Measurements from ENCODE around the gene C6orf58. TPM values are rescaled to one million over a fixed set of nuclear protein-coding genes. Genes with fewer than 3 reads are reported as not detected.
A peak's percentile ranks its signal among the peaks of the same experiment; 100 is the strongest.

C6orf58 gene
- total and polyA plus RNA-seq, 10 of the 15 experiments (the other 5 are each of a cell fraction or from before 2014, with no cell fraction given): 0.06 to 0.43 (median 0.12) TPM; not detected in 2

GRCh38 chr6:127570739-127571389 lies 6.1 kb upstream of the C6orf58 start (continued):
- TF ChIP-seq REST (IDR thresholded peaks at IDR 0.05; ENCODE audit: low read depth, low read length): no peak
- no peak for TF ChIP-seq FOS (IDR thresholded peaks at IDR 0.05; ENCODE audit: borderline replicate concordance, extremely low read depth, insufficient read length)
- no peak for TF ChIP-seq CREB1 (IDR thresholded peaks at IDR 0.05; ENCODE audit: low read depth)
- no peak for TF ChIP-seq PRDM15 (CRISPR knock-in tag; IDR thresholded peaks at IDR 0.05)
- TF ChIP-seq ZBTB33 (IDR thresholded peaks at IDR 0.05): no peak
- peak; percentile 65 for TF ChIP-seq ATF2 (IDR thresholded peaks at IDR 0.05; ENCODE audit: low read length)
- TF ChIP-seq KAT2A (conservative IDR thresholded peaks at IDR 0.05; ENCODE audit: control insufficient read depth, low read depth, low read length): no peak
- no peak for TF ChIP-seq FOXK2 (IDR thresholded peaks at IDR 0.05)
- TF ChIP-seq ELK1 (IDR thresholded peaks at IDR 0.05; ENCODE audit: low read depth, low read length): no peak
- no peak for TF ChIP-seq JUND (IDR thresholded peaks at IDR 0.05; ENCODE audit: low read depth, low read length)
- TF ChIP-seq CHD1 (IDR thresholded peaks at IDR 0.05; ENCODE audit: low read depth, low read length): no peak
- no peak for TF ChIP-seq CHD2 (IDR thresholded peaks at IDR 0.05; ENCODE audit: borderline replicate concordance, low read depth, low read length)
- TF ChIP-seq RUNX3 (IDR thresholded peaks at IDR 0.05; ENCODE audit: low read length): peak; percentile 9; the same call in 1 of the 2 replicates
- no peak for TF ChIP-seq BCLAF1 (IDR thresholded peaks at IDR 0.05)
